HUES6 (cell line): ENCODE results near the gene TSHB.

Source experiments
- H3K27ac ChIP-seq: 2 replicates; pipeline ENCODE4 v1.7.0; 2013; ENCODE audit warnings: low read depth, mild to moderate bottlenecking, low read length, inconsistent platforms
- H3K27me3 ChIP-seq: 2 replicates; pipeline ENCODE4 v1.6.1; 2013; ENCODE audit warnings: low read length; ENCODE audit not compliant: control insufficient read depth, insufficient read depth
- H3K36me3 ChIP-seq: 2 replicates; pipeline ENCODE4 v1.6.1; 2013; ENCODE audit warnings: low read length; ENCODE audit not compliant: control insufficient read depth, insufficient read depth
- H3K4me1 ChIP-seq: 2 replicates; pipeline ENCODE4 v1.6.1; 2013; ENCODE audit warnings: low read length; ENCODE audit not compliant: control insufficient read depth, insufficient read depth
- H3K4me3 ChIP-seq: 2 replicates; pipeline ENCODE4 v1.5.1; 2013; ENCODE audit warnings: low read depth, low read length
- H3K9ac ChIP-seq: one replicate; pipeline ENCODE4 v1.6.1; 2013; ENCODE audit warnings: mild to moderate bottlenecking, low read length
- H3K9me3 ChIP-seq: 2 replicates; pipeline ENCODE4 v1.6.1; 2013; ENCODE audit warnings: low read depth, low read length; ENCODE audit not compliant: control insufficient read depth, insufficient read depth

The TSHB gene

DNA sequence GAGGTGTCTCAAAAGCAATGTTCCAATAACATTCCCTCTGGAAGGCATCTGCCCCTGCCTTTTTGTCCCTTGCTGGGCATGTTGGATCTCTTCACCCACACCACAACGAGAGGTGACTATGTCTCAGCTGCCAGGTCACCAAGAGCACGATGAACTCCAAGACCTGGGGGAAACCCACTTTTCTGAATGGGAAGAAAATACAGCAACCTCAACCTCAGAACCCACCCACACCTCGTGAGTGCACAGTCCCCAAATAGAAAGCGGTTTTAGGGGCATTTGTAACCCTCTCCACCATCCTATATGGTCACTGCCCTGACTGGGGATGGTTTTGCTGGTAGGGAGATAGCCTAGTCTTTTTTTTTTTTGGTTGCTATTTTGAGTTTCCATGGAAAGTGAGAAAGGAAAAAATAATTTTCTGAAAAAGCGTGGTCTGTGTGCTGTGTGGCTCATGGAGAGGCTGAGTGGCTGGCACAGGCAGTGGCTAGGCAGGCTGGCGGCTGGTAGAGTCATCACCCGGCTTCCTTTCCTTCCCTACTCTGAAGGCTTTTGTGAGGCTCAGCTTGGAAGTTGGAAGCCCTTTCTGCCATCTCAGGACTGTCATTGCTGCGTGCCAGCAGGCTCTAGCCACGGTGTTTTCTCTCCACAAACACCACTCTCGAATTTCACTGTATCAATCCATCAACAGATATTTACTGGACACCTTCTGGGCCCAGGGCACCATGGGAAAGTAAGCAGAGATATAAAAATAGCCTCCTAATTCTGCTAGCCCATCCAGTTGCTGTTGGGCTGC, 43.9 kb downstream of the TSHB start:
- no peak overlapping the region for H3K27ac ChIP-seq
- H3K9ac ChIP-seq: no peak overlapping the region
- no peaks in the 10 kb centered on the region for H3K27me3 ChIP-seq
- no peak overlapping the region for H3K4me3 ChIP-seq
- 0 out of 2 replicates have a peak, but pooled peaks cover 9% of the 10 kb centered on the region for H3K4me1 ChIP-seq
- H3K36me3 ChIP-seq: no peaks in the 10 kb centered on the region
- no peaks in the 10 kb centered on the region for H3K9me3 ChIP-seq

DNA sequence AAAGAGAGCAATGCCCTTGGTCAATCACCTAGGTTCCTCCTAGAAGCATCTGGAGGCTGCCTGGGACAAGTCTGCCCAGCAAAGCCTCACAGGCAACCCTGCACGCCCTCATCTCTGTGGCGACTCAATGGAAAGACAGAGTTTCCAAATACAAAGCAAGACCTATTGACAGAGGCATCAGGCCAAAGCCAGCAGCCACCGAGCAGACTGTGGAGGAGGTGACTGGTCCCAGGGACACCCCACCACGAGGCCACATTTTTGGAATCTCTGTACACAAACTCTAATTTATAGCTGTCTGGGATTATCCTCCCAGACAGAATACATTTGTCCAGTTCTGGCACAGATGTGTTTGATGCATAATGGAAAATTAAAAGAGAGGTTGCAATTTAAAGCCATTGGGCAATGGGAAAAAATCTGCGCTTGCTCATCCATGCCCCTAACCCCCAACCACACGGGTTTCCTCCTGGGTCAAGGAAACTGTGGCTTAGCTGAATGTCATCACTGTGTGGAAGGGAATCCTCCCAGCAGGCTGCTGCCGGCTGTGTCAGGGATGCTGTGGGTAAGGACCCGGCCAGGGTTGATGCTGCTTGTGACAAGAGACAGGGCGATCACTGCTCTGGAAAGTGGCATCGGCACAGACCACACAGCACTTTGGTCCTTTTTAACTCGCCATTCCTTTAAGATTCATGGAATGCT, 45.4 kb downstream of the TSHB start:
- Histone ChIP-seq H3K27me3 (no peaks in the 10 kb centered on the region), H3K9me3 (no peaks in the 10 kb centered on the region), H3K36me3 (no peaks in the 10 kb centered on the region), H3K9ac (no peak overlapping the region), H3K27ac (no peak overlapping the region), H3K4me3 (no peak overlapping the region), H3K4me1 (0 out of 2 replicates have a peak, but pooled peaks cover 9% of the 10 kb centered on the region)

DNA sequence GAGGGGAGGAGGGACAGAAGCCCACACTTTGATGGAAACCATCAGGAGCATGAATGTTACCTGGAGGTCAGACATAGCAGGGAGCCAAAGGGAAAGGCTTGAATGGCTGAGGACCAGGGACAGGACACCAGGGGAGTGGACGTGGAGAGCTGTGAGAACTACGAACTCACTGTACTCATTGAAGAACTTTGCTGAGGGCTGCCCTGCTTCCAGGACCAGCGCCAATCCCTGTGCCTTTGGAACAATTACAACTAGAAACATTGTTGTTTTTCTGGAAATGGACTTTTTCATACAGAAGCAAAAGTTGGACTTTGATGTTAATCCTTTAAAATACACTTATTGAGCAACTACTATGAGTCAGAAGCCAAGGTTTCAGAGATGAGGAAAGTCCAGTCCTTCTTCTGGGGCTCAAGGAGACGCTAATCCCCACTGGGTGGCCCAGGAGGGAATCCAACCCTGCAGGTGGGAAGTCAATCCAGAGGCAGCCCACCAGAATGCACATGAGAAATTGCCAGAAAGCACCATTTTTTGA, 46.8 kb downstream of the TSHB start:
- no peak overlapping the region for H3K27ac ChIP-seq
- no peak overlapping the region for H3K4me3 ChIP-seq
- H3K36me3 ChIP-seq: no peaks in the 10 kb centered on the region
- no peaks in the 10 kb centered on the region for H3K9me3 ChIP-seq
- no peaks in the 10 kb centered on the region for H3K4me1 ChIP-seq
- H3K9ac ChIP-seq: no peak overlapping the region
- no peaks in the 10 kb centered on the region for H3K27me3 ChIP-seq

DNA sequence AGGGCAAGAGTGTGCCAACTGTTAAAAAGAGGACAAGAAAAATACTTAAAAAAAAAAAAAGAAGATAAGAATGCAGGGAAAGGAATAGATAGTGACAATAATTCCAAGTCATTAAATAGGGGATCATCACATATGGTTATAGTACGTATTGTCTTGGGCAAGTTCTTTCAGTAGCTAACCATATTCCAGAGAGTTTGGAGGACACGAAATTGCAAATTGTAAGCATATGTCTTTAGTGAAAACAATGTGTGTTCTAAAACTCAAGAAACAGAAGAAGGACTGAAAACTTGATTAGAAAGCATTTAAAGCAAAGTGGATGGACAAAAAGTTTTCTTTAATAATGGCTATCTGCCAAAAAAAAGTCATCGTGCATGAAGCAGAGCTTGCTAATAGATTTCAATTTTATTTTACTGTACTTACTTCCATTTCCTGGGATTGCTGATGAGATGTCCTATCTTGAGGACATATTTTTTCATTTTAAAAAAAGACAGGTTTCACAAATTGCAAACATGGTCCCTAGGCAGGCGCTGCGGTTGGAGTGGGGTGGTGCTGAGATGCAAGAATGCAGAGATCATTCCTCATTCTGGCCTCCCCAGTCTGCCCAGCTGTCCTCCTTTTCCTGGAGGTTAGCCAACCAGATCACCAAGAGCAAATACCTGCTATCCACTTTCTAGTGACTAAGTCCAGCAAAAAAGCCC, 47.8 kb downstream of the TSHB start:
- H3K9ac ChIP-seq: no peak overlapping the region
- no peaks in the 10 kb centered on the region for H3K36me3 ChIP-seq
- H3K27me3 ChIP-seq: no peaks in the 10 kb centered on the region
- H3K4me1 ChIP-seq: no peaks in the 10 kb centered on the region
- no peak overlapping the region for H3K4me3 ChIP-seq
- H3K27ac ChIP-seq: no peak overlapping the region
- no peaks in the 10 kb centered on the region for H3K9me3 ChIP-seq

DNA sequence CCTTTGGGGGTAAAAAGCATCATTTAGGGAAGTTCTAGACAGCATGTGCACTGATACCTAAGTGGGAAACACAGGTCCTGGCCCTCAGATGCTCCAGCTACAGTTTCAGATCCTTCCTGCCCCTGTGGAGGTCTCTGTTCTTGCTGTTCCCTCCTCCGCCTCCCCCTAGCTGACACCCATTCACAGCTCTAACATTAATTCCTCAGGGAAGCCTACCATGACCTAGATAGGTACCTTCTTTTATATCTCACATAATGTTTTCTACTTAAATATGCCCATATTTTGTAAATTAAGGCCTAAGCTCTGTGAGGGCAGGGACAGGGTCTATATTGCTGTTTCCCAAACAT, 48.3 kb downstream of the TSHB start:
- no peak overlapping the region for H3K27ac ChIP-seq
- H3K4me1 ChIP-seq: peaks cover 3% of the 10 kb centered on the region; the same call in 1 of the 2 replicates
- no peak overlapping the region for H3K9ac ChIP-seq
- no peaks in the 10 kb centered on the region for H3K9me3 ChIP-seq
- no peak overlapping the region for H3K4me3 ChIP-seq
- no peaks in the 10 kb centered on the region for H3K36me3 ChIP-seq
- no peaks in the 10 kb centered on the region for H3K27me3 ChIP-seq

DNA sequence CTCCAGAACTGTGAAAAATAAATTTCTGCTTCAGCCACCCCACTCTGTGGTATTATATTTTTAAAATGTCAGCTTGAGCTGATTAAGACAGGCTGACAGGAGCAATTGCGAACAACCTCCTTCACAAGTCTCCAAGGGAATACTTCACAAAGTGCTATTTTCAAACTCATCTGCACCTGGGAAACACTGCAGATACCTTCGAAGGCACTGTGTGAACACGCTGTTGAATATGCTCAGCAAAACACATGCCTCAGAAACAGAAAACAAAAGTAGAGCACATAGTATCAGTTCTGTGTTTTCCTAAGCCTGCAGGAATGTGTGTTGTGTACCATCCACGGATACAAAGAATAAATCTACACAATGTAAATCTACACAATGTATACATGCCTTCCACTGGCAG, 49.1 kb downstream of the TSHB start:
- H3K9me3 ChIP-seq: no peaks in the 10 kb centered on the region

DNA sequence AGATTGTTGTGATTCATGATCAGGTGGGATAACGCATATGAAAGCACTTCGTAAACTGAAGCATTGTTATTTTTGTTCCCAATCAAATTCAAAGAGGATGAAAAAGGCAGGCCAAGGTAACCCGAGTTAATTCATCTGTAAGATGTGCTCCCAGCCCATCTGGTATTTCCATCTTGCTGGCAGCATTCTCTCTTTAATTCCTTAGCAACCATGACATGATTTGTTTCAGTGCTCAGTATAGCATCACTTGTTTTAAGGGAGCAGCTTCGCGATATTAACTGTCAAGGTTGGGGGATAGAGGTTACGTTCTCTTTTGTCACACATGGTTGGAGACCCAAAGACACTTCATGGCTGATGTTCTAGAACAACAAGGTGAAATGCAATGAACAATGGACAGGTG, 53.3 kb downstream of the TSHB start:
- H3K27me3 ChIP-seq: no peaks in the 10 kb centered on the region
- no peaks in the 10 kb centered on the region for H3K9me3 ChIP-seq
- no peak overlapping the region for H3K4me3 ChIP-seq
- no peak overlapping the region for H3K9ac ChIP-seq
- H3K4me1 ChIP-seq: peaks cover 15% of the 10 kb centered on the region
- H3K36me3 ChIP-seq: no peaks in the 10 kb centered on the region
- no peak overlapping the region for H3K27ac ChIP-seq

More for the DNA sequence above, 49.1 kb downstream of the TSHB start:
- Histone ChIP-seq H3K4me1 (peaks cover 10% of the 10 kb centered on the region; the same call in 1 of the 2 replicates), H3K27me3 (no peaks in the 10 kb centered on the region), H3K9ac (no peak overlapping the region), H3K27ac (no peak overlapping the region), H3K4me3 (no peak overlapping the region), H3K36me3 (no peaks in the 10 kb centered on the region)
